ENCODE results near the gene ATE1. TPM values are rescaled to one million over a fixed set of nuclear protein-coding genes. Genes with fewer than 3 reads are reported as not detected.

The ATE1 gene
- total RNA-seq, 2 experiments from 2014 or later, result 22.1 to 22.9 TPM

DNA sequence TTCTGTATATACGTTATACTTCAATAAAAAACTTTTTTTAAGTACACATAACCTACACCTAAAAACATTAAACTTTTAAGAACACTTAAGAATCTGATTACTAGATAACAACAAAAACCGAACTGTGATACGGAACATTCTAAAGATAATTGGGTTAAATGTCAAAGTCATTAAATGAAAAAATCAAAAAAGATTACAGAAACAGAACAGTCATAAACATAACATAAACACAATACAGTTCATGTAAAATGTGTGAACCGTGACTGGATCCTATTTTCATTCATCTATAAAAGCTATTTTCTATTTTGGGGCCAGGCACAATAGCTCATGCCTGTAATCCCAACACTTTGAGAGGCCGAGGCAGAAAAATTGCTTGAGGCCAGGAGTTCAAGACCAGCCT lies 38.6 kb downstream of the ATE1 start:
- H3K4me3 Mint-ChIP-seq, result no peak overlapping the region
- H3K4me1 Mint-ChIP-seq, result no peaks in the 10 kb centered on the region
- ChIA-PET POLR2A (no interaction called here), CTCF (interaction anchor here (0.6 to 4.2 kb wide), 3 partner anchors 11 to 66 kb away, joined by 3 to 15 read pairs (median 4); no protein-coding TSS in a partner anchor)
- no peak overlapping the region for H3K27ac Mint-ChIP-seq
- DNase-seq, result no peak
- no peaks in the 10 kb centered on the region for H3K9me3 Mint-ChIP-seq
- H3K36me3 Mint-ChIP-seq (ENCODE audit: low read depth), result peaks cover 5% of the 10 kb centered on the region
- no peaks in the 10 kb centered on the region for H3K27me3 Mint-ChIP-seq

DNA sequence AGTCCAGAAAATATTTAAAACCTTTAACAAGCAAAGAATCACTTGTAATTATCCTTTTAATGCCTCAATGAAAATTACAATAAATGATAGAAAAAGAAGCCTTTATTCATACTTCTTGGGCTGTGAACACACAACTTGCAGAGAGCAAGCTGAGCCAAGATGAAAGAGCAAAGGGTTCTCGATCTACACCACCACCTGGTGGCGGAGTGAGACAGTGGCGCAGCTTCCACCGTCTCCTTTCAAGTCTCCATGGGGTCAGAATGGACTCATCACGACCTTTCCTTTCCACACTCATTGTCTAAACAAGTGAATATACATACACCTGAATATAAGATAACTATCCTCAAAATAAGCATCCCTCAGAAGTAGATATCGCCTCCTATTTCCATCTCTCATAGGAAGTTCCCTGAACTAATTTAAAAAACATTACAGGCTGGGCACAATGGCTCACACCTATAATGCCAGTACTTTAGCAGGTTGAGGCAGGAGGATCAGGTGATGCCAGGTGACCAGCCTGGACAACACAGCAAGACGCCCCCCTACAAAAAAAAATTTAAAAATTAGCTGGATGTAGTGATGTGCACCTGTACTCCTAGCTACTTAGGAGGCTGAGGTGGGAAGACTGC lies 40.7 kb downstream of the ATE1 start:
- DNase-seq, result peak; percentile 52
- H3K27me3 Mint-ChIP-seq, result no peaks in the 10 kb centered on the region
- H3K36me3 Mint-ChIP-seq (ENCODE audit: low read depth), result peaks cover 6% of the 10 kb centered on the region

GRCh38 chr10:121886181-121886580 lies 41.6 kb downstream of the ATE1 start:
- H3K36me3 Mint-ChIP-seq (ENCODE audit: low read depth), result peaks cover 3% of the 10 kb centered on the region
- no peak overlapping the region for H3K4me3 Mint-ChIP-seq
- no peaks in the 10 kb centered on the region for H3K27me3 Mint-ChIP-seq
- no peak overlapping the region for H3K27ac Mint-ChIP-seq
- H3K9me3 Mint-ChIP-seq, result no peaks in the 10 kb centered on the region
- ChIA-PET CTCF (interaction anchor here (0.6 to 4.2 kb wide), 9 partner anchors 8 to 940 kb away, joined by 3 to 52 read pairs (median 4); no protein-coding TSS in a partner anchor), POLR2A (no interaction called here)
- no peaks in the 10 kb centered on the region for H3K4me1 Mint-ChIP-seq
- DNase-seq, result no peak

More for the DNA sequence above, 40.7 kb downstream of the ATE1 start:
- Mint-ChIP-seq H3K4me3 (no peak overlapping the region), H3K9me3 (no peaks in the 10 kb centered on the region), H3K4me1 (no peaks in the 10 kb centered on the region), H3K27ac (no peak overlapping the region)
- CTCF ChIA-PET, result interaction anchor here (0.6 to 4.2 kb wide), 9 partner anchors 9 to 938 kb away, joined by 3 to 52 read pairs (median 5); no protein-coding TSS in a partner anchor
- POLR2A ChIA-PET, result no interaction called here

GRCh38 chr10:121880895-121881294 lies 46.9 kb downstream of the ATE1 start:
- CTCF ChIA-PET, result interaction anchor here (1.1 to 3.2 kb wide), 3 partner anchors 20 to 932 kb away, joined by 4 to 15 read pairs (median 5); no protein-coding TSS in a partner anchor
- POLR2A ChIA-PET, result no interaction called here
- peaks cover 2% of the 10 kb centered on the region for H3K4me1 Mint-ChIP-seq

GRCh38 chr10:121879476-121879875 lies 48.4 kb downstream of the ATE1 start:
- Mint-ChIP-seq H3K27me3 (no peaks in the 10 kb centered on the region), H3K9me3 (no peaks in the 10 kb centered on the region), H3K4me1 (peaks cover 2% of the 10 kb centered on the region), H3K4me3 (no peak overlapping the region), H3K36me3 (ENCODE audit: low read depth) (peaks cover 8% of the 10 kb centered on the region), H3K27ac (no peak overlapping the region)
- no peak for DNase-seq
- CTCF ChIA-PET, result no interaction called here
- POLR2A ChIA-PET, result no interaction called here

More at GRCh38 chr10:121880895-121881294, 46.9 kb downstream of the ATE1 start:
- Mint-ChIP-seq H3K27me3 (no peaks in the 10 kb centered on the region), H3K4me3 (no peak overlapping the region), H3K9me3 (no peaks in the 10 kb centered on the region), H3K27ac (no peak overlapping the region), H3K36me3 (ENCODE audit: low read depth) (peaks cover 8% of the 10 kb centered on the region)
- DNase-seq, result no peak

DNA sequence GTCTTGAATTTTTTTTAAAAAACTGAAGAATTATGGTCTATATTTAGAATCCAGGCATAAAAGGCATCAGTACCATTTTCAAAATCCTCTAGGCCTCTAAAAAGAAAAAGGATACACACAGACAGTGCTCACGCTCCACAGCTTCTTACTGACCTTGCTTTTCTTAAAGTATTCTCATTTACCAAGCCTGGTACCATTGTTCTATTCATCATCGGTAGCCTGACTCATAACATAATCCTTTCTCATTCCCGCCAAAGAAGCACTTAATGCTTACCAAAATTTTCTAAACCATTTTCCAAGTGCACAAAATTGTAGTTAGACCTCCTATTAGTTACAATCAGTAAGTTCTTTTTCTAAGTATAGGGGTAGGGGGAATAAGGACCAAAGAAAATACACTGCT lies 54.6 kb downstream of the ATE1 start:
- H3K9me3 Mint-ChIP-seq, result no peaks in the 10 kb centered on the region
- ChIA-PET CTCF (no interaction called here), POLR2A (no interaction called here)
- H3K27ac Mint-ChIP-seq, result no peak overlapping the region
- H3K27me3 Mint-ChIP-seq, result no peaks in the 10 kb centered on the region
- H3K36me3 Mint-ChIP-seq (ENCODE audit: low read depth), result peaks cover 14% of the 10 kb centered on the region
- no peak for DNase-seq
- H3K4me3 Mint-ChIP-seq, result no peak overlapping the region
- no peaks in the 10 kb centered on the region for H3K4me1 Mint-ChIP-seq

DNA sequence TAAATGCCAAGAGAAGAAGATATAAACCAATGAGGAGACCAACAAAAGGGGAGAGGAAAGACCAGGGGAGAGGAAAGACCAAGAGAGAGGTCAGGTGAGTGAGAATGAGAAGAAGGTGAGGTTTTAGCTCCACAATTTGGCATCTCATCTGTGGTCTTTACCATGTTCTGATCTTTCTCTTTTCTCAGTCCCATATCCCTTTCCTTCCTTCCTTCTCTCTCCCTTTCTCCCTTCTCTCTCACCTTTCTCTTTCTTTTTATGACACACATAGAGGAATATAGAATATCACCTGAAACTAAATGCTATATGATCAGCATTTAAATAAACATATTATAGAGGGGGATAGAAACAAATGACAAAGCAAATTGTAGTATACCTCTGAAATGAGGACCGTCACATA lies 57.4 kb downstream of the ATE1 start:
- peaks cover 13% of the 10 kb centered on the region for H3K36me3 Mint-ChIP-seq (ENCODE audit: low read depth)
- H3K4me1 Mint-ChIP-seq, result no peaks in the 10 kb centered on the region
- ChIA-PET CTCF (no interaction called here), POLR2A (no interaction called here)
- no peaks in the 10 kb centered on the region for H3K27me3 Mint-ChIP-seq
- DNase-seq, result no peak
- H3K27ac Mint-ChIP-seq, result no peak overlapping the region
- no peak overlapping the region for H3K4me3 Mint-ChIP-seq
- no peaks in the 10 kb centered on the region for H3K9me3 Mint-ChIP-seq

- ChIA-PET CTCF (interaction anchor here (0.6 kb wide), 1 partner anchor 22 kb away, joined by 3 read pairs; no protein-coding TSS in a partner anchor), POLR2A (no interaction called here)
- no peaks in the 10 kb centered on the region for H3K9me3 Mint-ChIP-seq
- DNase-seq, result no peak
- H3K27ac Mint-ChIP-seq, result no peak overlapping the region
- no peak overlapping the region for H3K4me3 Mint-ChIP-seq
- no peaks in the 10 kb centered on the region for H3K4me1 Mint-ChIP-seq
- peaks cover 26% of the 10 kb centered on the region for H3K36me3 Mint-ChIP-seq (ENCODE audit: low read depth)
- H3K27me3 Mint-ChIP-seq, result no peaks in the 10 kb centered on the region
Observed at GRCh38 chr10:121865554-121865953, 62.3 kb downstream of the ATE1 start.

GRCh38 chr10:121864653-121865052 lies 63.2 kb downstream of the ATE1 start:
- no peak overlapping the region for H3K4me3 Mint-ChIP-seq
- H3K27me3 Mint-ChIP-seq, result no peaks in the 10 kb centered on the region
- H3K9me3 Mint-ChIP-seq, result no peaks in the 10 kb centered on the region
- no peak for DNase-seq
- H3K27ac Mint-ChIP-seq, result no peak overlapping the region
- ChIA-PET POLR2A (no interaction called here), CTCF (no interaction called here)
- H3K4me1 Mint-ChIP-seq, result no peaks in the 10 kb centered on the region
- H3K36me3 Mint-ChIP-seq (ENCODE audit: low read depth), result peaks cover 26% of the 10 kb centered on the region

- no peaks in the 10 kb centered on the region for H3K9me3 Mint-ChIP-seq
- H3K36me3 Mint-ChIP-seq (ENCODE audit: low read depth), result peaks cover 22% of the 10 kb centered on the region
- no peak for DNase-seq
- no peaks in the 10 kb centered on the region for H3K27me3 Mint-ChIP-seq
- ChIA-PET CTCF (no interaction called here), POLR2A (no interaction called here)
- H3K4me1 Mint-ChIP-seq, result no peaks in the 10 kb centered on the region
- no peak overlapping the region for H3K4me3 Mint-ChIP-seq
- no peak overlapping the region for H3K27ac Mint-ChIP-seq
Observed at GRCh38 chr10:121864168-121864567, 63.7 kb downstream of the ATE1 start.

DNA sequence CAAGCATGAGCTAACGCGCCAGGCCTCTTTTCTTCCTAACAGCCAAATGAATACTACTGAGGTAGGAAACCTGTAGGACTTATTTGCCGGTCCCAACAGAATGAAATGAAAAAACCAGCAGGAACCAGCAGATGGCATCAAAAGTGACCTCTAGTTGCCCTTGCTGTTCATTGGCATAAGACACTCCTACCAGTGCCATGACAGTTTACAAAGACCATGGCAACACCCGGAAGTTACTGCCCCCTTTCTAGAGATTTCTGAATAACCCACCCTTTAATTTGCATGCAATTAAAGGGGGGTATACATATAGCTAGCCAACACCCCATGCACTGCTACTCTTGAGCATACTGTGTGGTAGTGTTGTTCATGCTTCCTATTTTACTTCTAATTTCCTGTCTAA lies 65.2 kb downstream of the ATE1 start:
- H3K27ac Mint-ChIP-seq, result no peak overlapping the region
- no peak overlapping the region for H3K4me3 Mint-ChIP-seq
- H3K4me1 Mint-ChIP-seq, result no peaks in the 10 kb centered on the region
- H3K36me3 Mint-ChIP-seq (ENCODE audit: low read depth), result peaks cover 23% of the 10 kb centered on the region
- POLR2A ChIA-PET, result no interaction called here
- DNase-seq, result no peak
- H3K27me3 Mint-ChIP-seq, result no peaks in the 10 kb centered on the region
- CTCF ChIA-PET, result no interaction called here
- H3K9me3 Mint-ChIP-seq, result no peaks in the 10 kb centered on the region

DNA sequence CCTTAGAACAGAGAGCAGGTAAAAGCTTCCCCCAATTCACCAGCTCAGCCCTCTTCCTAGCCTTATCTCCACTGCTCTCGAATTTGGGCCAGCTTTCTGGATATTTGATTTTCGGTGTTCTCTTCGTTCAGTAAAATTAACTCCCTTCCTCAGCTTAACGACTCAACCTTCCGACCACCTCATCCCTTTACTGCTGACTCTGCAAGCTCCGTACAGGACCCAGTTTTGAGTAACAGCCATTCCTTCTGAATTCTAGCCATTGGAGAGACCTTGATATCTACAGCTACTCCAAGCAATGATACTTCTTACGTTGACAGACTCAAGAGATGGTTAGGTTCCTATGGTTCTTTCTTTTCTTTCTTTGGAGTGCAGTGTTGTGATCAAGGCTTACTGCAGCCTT lies 65.8 kb downstream of the ATE1 start:
- no peaks in the 10 kb centered on the region for H3K9me3 Mint-ChIP-seq
- POLR2A ChIA-PET, result no interaction called here
- H3K27me3 Mint-ChIP-seq, result no peaks in the 10 kb centered on the region
- no peak overlapping the region for H3K4me3 Mint-ChIP-seq
- DNase-seq, result no peak
- CTCF ChIA-PET, result no interaction called here
- H3K4me1 Mint-ChIP-seq, result no peaks in the 10 kb centered on the region
- no peak overlapping the region for H3K27ac Mint-ChIP-seq
- peaks cover 29% of the 10 kb centered on the region for H3K36me3 Mint-ChIP-seq (ENCODE audit: low read depth)

- H3K36me3 Mint-ChIP-seq (ENCODE audit: low read depth), result peaks cover 27% of the 10 kb centered on the region
- H3K27me3 Mint-ChIP-seq, result no peaks in the 10 kb centered on the region
- H3K4me1 Mint-ChIP-seq, result no peaks in the 10 kb centered on the region
- no peaks in the 10 kb centered on the region for H3K9me3 Mint-ChIP-seq
- H3K27ac Mint-ChIP-seq, result no peak overlapping the region
- H3K4me3 Mint-ChIP-seq, result no peak overlapping the region
- ChIA-PET POLR2A (no interaction called here), CTCF (no interaction called here)
- no peak for DNase-seq
Observed at GRCh38 chr10:121860810-121861209, 67.0 kb downstream of the ATE1 start.

DNA sequence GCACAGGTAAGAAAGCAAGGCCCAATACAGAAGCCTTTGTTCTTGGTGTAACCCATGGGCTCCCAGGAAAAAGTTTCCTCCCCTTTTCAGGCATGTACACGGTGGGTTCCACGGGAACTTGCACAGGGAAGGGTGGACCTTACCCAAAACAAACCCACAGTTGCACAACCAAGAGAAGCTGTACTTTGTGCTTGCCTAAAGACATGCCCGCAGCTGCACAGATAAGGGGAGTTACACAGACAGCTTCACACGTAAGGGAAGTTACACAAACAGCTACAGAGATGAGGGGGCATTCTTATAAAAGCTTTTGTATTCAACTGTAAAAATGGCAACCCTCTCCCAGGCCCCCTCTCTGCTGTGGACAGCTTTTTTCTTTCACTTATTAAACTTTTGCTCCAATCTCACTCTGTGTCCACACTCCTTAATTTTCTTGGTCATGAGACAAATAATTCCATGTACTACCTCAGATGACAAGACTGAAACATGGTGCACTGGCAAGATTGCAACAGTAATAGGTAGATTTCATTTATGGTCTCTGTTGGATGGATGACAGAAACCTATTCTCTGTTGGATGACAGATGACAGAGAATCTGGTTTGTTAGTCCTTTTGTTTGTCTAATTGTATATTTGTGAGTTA lies 72.9 kb downstream of the ATE1 start:
- no peak for DNase-seq
- H3K9me3 Mint-ChIP-seq, result peaks cover 6% of the 10 kb centered on the region
- H3K4me3 Mint-ChIP-seq, result no peak overlapping the region
- POLR2A ChIA-PET, result interaction anchor here (1.0 kb wide), 1 partner anchor 74 kb away, joined by 3 read pairs; no protein-coding TSS in a partner anchor
- no peaks in the 10 kb centered on the region for H3K27me3 Mint-ChIP-seq
- CTCF ChIA-PET, result interaction anchor here (1.1 to 1.7 kb wide), 2 partner anchors 19 to 32 kb away, joined by 3 read pairs; no protein-coding TSS in a partner anchor
- no peaks in the 10 kb centered on the region for H3K4me1 Mint-ChIP-seq
- H3K36me3 Mint-ChIP-seq (ENCODE audit: low read depth), result peaks cover 36% of the 10 kb centered on the region
- no peak overlapping the region for H3K27ac Mint-ChIP-seq

All from activated CD4-positive, alpha-beta memory T cell treated with anti-CD3 and anti-CD28 coated beads, Interleukin-2, amount 10 ng/mL, durations not matched to agents 7 days and 5 days (primary cell).